HUES64 (cell line): ENCODE measurements around the gene LSAMP.

Experiments
- H3K27ac ChIP-seq: 2 replicates; pipeline ENCODE4 v1.7.0; 2013; ENCODE audit warnings: low read depth, low read length, inconsistent platforms
- H3K27me3 ChIP-seq: 2 replicates; pipeline ENCODE4 v1.6.1; 2013; ENCODE audit warnings: mild to moderate bottlenecking, low read length; ENCODE audit not compliant: insufficient read depth
- H3K36me3 ChIP-seq: 2 replicates; pipeline ENCODE4 v1.6.1; 2013; ENCODE audit warnings: mild to moderate bottlenecking, low read length; ENCODE audit not compliant: insufficient read depth
- H3K4me1 ChIP-seq: 2 replicates; pipeline ENCODE4 v1.6.1; 2013; ENCODE audit warnings: mild to moderate bottlenecking, low read length, moderate library complexity; ENCODE audit not compliant: insufficient read depth
- H3K4me3 ChIP-seq: 2 replicates; pipeline ENCODE4 v1.5.1; 2013; ENCODE audit warnings: mild to moderate bottlenecking, low read length, moderate library complexity
- H3K9ac ChIP-seq: 2 replicates; pipeline ENCODE4 v1.6.1; 2013; ENCODE audit warnings: mild to moderate bottlenecking, low read depth, low read length
- H3K9me3 ChIP-seq: 2 replicates; pipeline ENCODE4 v1.6.1; 2013; ENCODE audit warnings: low read depth, low read length; ENCODE audit not compliant: insufficient read depth
- WGBS: fragments of 150-250, 120-280 bp; methylation state at CpG from one replicate; pipeline ENCODE4 v1.1.7; 2013; ENCODE audit warnings: missing lambda C conversion rate; 5-methylcytosine and 5-hydroxymethylcytosine counted together

Gene LSAMP

DNA sequence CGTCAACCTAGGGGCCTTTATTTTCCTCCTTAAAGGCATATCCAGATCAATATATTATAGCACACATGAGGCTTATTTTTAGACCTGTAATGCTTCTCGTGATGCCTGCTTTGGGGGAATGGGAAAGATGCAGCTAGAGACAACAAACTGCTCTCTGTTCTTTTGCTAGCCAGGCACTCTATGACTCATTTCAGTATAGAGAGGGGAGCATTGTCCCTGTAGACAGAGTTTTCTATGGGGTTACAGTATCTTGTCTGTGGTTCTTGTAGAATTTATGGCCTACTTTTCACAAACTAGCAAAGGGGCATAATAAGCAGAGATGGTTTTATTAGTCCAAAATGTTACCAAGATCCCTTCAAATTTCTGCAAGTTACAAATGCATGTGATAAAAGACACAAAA lies 305.6 kb downstream of the LSAMP start:
- WGBS = 88% methylated on average over 2 of the region's 2 CpGs
- Histone ChIP-seq H3K27ac (no peak overlapping the region), H3K9me3 (peaks cover 4% of the 10 kb centered on the region; the same call in 1 of the 2 replicates)

DNA sequence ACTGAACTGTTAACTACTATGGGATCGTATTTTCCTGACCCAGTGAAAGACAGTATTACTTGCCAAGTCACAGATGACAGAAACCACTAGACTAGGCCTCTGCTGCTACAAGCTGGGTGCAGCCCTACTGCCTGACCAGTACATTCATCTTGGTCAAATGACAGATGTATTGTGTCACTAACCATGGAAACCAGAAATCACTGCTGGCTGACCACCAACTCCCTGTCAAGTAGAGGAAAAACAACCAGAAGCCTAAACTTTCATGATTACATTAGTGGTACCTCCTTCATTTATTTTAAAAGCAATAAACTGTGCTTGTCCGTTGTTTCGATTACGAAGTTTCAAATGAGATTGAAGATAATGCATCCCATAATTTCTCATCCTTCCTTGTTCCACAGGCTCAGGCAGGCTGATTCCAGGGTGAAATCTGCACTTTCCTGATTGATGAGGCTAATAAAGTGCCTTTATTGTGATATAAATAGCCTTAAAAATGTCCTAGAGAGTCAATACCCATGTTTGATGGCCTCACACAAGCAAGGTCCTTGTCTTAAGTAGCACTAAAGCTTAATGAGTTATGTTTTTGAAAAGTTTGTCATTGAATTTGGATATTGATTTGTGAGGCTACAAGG lies 309.7 kb downstream of the LSAMP start:
- H3K9me3 ChIP-seq = no peaks in the 10 kb centered on the region
- H3K27ac ChIP-seq = no peak overlapping the region
- no peaks in the 10 kb centered on the region for H3K36me3 ChIP-seq
- no peaks in the 10 kb centered on the region; the same call in 1 of the 2 replicates for H3K4me1 ChIP-seq
- H3K9ac ChIP-seq = no peak overlapping the region
- no peaks in the 10 kb centered on the region for H3K27me3 ChIP-seq
- 97% methylated on average over 4 of the region's 4 CpGs for WGBS
- no peak overlapping the region for H3K4me3 ChIP-seq

More for the DNA sequence above, 305.6 kb downstream of the LSAMP start:
- H3K27me3 ChIP-seq = no peaks in the 10 kb centered on the region
- H3K4me1 ChIP-seq = no peaks in the 10 kb centered on the region; the same call in 1 of the 2 replicates
- H3K9ac ChIP-seq = no peak overlapping the region
- no peaks in the 10 kb centered on the region for H3K36me3 ChIP-seq
- no peak overlapping the region for H3K4me3 ChIP-seq

GRCh38 chr3:116129187-116129946 lies 315.9 kb downstream of the LSAMP start:
- Histone ChIP-seq H3K9me3 (no peaks in the 10 kb centered on the region), H3K27ac (no peak overlapping the region), H3K36me3 (no peaks in the 10 kb centered on the region), H3K4me1 (peaks cover 13% of the 10 kb centered on the region), H3K4me3 (no peak overlapping the region), H3K27me3 (no peaks in the 10 kb centered on the region), H3K9ac (no peak overlapping the region)
- WGBS = 94% methylated on average over 5 of the region's 5 CpGs

- WGBS = no CpG with 5 or more reads among the region's 2 CpGs
- Histone ChIP-seq H3K36me3 (no peaks in the 10 kb centered on the region), H3K4me1 (peaks cover 14% of the 10 kb centered on the region), H3K27ac (no peak overlapping the region), H3K4me3 (no peak overlapping the region), H3K27me3 (no peaks in the 10 kb centered on the region), H3K9ac (no peak overlapping the region), H3K9me3 (no peaks in the 10 kb centered on the region)
Measured at GRCh38 chr3:116127464-116127863, 317.8 kb downstream of the LSAMP start.

DNA sequence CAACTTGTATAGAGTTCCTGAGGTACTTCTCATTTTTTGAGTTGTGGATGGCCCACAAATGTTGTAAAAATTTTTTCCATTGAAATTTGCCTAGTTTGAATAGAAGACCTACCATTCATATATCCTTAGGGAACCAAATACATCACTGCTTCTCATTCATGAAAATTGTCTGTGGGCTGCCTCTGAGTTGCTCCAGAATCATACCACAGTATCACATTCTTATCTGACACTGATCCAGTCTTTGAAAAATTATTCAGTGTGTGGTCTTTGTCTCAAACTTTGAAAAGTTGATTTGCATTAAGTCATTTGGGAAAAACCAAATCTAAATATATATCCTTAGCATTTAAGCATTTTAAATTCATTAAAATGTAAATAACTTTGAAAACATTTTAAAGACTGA lies 321.1 kb downstream of the LSAMP start:
- H3K9ac ChIP-seq = no peak overlapping the region
- no peak overlapping the region for H3K4me3 ChIP-seq
- no peaks in the 10 kb centered on the region for H3K27me3 ChIP-seq
- peaks cover 20% of the 10 kb centered on the region for H3K4me1 ChIP-seq
- H3K27ac ChIP-seq = no peak overlapping the region
- no peaks in the 10 kb centered on the region for H3K9me3 ChIP-seq
- no peaks in the 10 kb centered on the region for H3K36me3 ChIP-seq

- H3K9me3 ChIP-seq = no peaks in the 10 kb centered on the region
- no peaks in the 10 kb centered on the region for H3K27me3 ChIP-seq
- H3K27ac ChIP-seq = no peak overlapping the region
- no peak overlapping the region for H3K4me3 ChIP-seq
- 79% methylated on average over 2 of the region's 3 CpGs for WGBS
- peaks cover 29% of the 10 kb centered on the region for H3K4me1 ChIP-seq
- H3K9ac ChIP-seq = no peak overlapping the region
- no peaks in the 10 kb centered on the region for H3K36me3 ChIP-seq
Measured at GRCh38 chr3:116118475-116119169, 326.7 kb downstream of the LSAMP start.

DNA sequence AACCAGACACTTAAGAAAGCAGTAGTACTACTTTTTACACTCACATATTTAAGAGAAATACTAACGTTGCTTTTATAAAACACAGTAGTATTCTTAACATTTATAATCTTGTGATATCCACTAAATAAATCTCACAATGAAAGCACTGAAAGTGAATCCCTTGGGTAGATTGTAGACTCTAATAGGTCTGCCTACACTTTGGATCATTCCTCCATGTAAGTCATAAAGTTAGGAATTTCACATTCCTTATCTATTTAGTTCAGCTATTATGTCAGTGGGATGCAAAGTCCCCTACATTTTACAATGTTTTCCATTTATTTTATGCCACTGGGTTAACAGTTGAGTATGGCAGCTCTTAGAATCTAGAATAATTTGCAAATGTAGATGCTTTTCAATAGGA lies 330.7 kb downstream of the LSAMP start:
- Histone ChIP-seq H3K36me3 (no peaks in the 10 kb centered on the region), H3K4me1 (peaks cover 29% of the 10 kb centered on the region), H3K9ac (no peak overlapping the region), H3K27ac (no peak overlapping the region), H3K4me3 (no peak overlapping the region), H3K9me3 (no peaks in the 10 kb centered on the region), H3K27me3 (no peaks in the 10 kb centered on the region)
- WGBS = no CpG with 5 or more reads among the region's 1 CpG

DNA sequence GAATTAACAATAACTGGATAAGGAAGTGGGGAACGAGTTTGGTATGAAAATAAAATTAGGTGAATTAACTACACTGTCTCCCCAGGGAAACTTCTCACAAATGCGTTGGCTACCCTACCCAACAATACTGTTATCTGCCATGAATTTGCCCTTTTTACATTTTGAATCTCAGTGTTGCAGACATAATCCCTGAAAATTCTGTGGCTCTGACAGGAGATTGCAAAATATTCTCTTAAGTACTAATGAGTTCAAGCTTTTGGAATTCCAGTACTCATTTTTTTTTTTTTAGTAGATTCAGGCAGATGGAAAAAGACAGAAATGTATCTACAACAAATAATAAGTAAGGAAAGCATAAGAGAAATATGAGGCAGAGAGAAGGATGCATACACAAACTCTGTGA lies 332.6 kb downstream of the LSAMP start:
- Histone ChIP-seq H3K27me3 (no peaks in the 10 kb centered on the region), H3K9ac (no peak overlapping the region), H3K9me3 (no peaks in the 10 kb centered on the region), H3K4me1 (peaks cover 16% of the 10 kb centered on the region), H3K4me3 (no peak overlapping the region), H3K36me3 (no peaks in the 10 kb centered on the region), H3K27ac (no peak overlapping the region)
- WGBS = 84% methylated on average over 1 of the region's 2 CpGs

DNA sequence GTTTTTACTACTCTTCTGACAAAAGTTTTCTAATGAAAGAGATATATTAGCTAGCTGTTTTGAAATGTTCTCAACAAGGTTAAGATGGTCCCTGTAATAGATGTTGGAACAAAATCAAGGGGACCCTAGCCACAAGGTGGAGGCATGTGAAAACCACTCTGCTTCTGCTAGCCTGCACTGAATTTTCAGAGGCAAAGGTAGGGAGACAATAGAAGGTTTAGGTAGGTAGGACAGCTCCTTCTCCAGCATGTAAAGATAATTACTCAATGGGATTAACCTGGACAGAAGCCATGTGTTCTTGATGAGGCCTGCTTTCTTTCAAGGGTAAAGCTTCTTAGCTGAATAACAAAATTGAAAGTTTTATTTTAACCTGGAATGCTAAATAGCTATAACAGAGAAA lies 333.5 kb downstream of the LSAMP start:
- no peaks in the 10 kb centered on the region for H3K36me3 ChIP-seq
- no peaks in the 10 kb centered on the region for H3K9me3 ChIP-seq
- peaks cover 16% of the 10 kb centered on the region for H3K4me1 ChIP-seq
- H3K4me3 ChIP-seq = no peak overlapping the region
- H3K27me3 ChIP-seq = no peaks in the 10 kb centered on the region
- H3K9ac ChIP-seq = no peak overlapping the region
- no peak overlapping the region for H3K27ac ChIP-seq

DNA sequence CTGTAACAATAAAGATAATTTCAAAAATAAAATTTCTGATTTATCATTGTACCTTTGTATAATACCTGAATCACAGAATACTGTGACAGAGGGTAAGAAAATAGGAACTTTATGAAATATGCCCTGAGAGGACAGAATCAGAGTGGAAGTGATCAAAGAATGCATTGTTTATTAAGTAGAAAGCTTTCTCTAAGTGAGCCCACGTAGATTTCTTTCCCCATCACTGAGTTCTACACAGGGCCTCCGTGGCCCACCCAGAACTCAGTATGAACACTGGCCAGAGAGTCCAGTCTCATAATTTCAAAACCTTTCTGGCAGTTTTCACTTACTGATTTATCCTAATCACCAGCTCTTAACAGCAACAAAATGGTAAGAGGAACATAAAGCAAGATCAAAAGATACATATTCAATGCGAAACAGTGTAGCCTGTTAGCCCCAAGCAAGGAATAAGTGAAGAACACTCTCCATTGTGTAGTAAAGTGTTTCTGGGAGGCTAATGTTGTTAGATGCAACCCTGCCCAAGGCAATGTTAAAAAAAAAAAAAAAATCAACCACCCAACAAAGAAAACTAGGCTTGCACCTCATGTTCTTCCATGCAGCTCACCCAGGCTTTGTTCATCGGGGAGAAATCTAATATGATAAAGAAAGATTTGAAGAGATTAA lies 341.3 kb downstream of the LSAMP start:
- H3K27ac ChIP-seq = no peak overlapping the region
- no peak overlapping the region for H3K4me3 ChIP-seq
- peaks cover 16% of the 10 kb centered on the region for H3K4me1 ChIP-seq
- no peaks in the 10 kb centered on the region for H3K27me3 ChIP-seq
- no peaks in the 10 kb centered on the region for H3K36me3 ChIP-seq
- H3K9ac ChIP-seq = no peak overlapping the region
- 92% methylated on average over 3 of the region's 4 CpGs for WGBS
- H3K9me3 ChIP-seq = no peaks in the 10 kb centered on the region

GRCh38 chr3:116102037-116102436 lies 343.2 kb downstream of the LSAMP start:
- Histone ChIP-seq H3K9me3 (no peaks in the 10 kb centered on the region), H3K9ac (no peak overlapping the region), H3K27me3 (no peaks in the 10 kb centered on the region), H3K4me1 (peaks cover 16% of the 10 kb centered on the region), H3K36me3 (no peaks in the 10 kb centered on the region), H3K4me3 (no peak overlapping the region), H3K27ac (no peak overlapping the region)
